GM19452 (cell line): ENCODE data around the gene ARAP3.
"Not testable (repeated sequence)": the region's sequence is repeated elsewhere in the genome, so short reads cannot be mapped to it uniquely, and the experiment has no call there.

Experiments
- ATAC-seq: cut with Tn5 transposase; IDR thresholded peaks from one replicate; pipeline ENCODE4 v1.9.1; 2021; ENCODE audit not compliant: unreplicated experiment

ARAP3 gene

GRCh38 chr5:141681695-141682641 is at the start of gene ARAP3:
Gene ARAP3 (minus strand): TSS chr5:141682230. CDS start chr5:141680486, 1,744 bp downstream.
- ATAC-seq, result no peak

GRCh38 chr5:141729387-141730006 is 47.5 kb upstream of the ARAP3 start:
- ATAC-seq, result no peak

- ATAC-seq, result no peak
Observed at GRCh38 chr5:141725891-141726290, 43.9 kb upstream of the ARAP3 start.

GRCh38 chr5:141725174-141725573 is 43.1 kb upstream of the ARAP3 start:
- not testable (repeated sequence) for ATAC-seq

GRCh38 chr5:141722266-141722665 is 40.2 kb upstream of the ARAP3 start:
- ATAC-seq, result no peak

- no peak for ATAC-seq
Observed at GRCh38 chr5:141717043-141717442, 35.0 kb upstream of the ARAP3 start.

- no peak for ATAC-seq
Observed at GRCh38 chr5:141716468-141716867, 34.4 kb upstream of the ARAP3 start.

- ATAC-seq, result no peak
Observed at GRCh38 chr5:141716009-141716408, 34.0 kb upstream of the ARAP3 start.

- ATAC-seq, result no peak
Observed at GRCh38 chr5:141715346-141715905, 33.4 kb upstream of the ARAP3 start.

GRCh38 chr5:141714542-141715310 is 32.7 kb upstream of the ARAP3 start:
- no peak for ATAC-seq

- no peak for ATAC-seq
Observed at GRCh38 chr5:141713616-141714309, 31.7 kb upstream of the ARAP3 start.

GRCh38 chr5:141711687-141712086 is 29.7 kb upstream of the ARAP3 start:
- no peak for ATAC-seq

GRCh38 chr5:141709699-141710267 is 27.8 kb upstream of the ARAP3 start:
- no peak for ATAC-seq

GRCh38 chr5:141708016-141708415 is 26.0 kb upstream of the ARAP3 start:
- ATAC-seq, result no peak

GRCh38 chr5:141707510-141707909 is 25.5 kb upstream of the ARAP3 start:
- no peak for ATAC-seq

GRCh38 chr5:141706121-141706520 is 24.1 kb upstream of the ARAP3 start:
- no peak for ATAC-seq

GRCh38 chr5:141705469-141705868 is 23.4 kb upstream of the ARAP3 start:
- ATAC-seq, result no peak

- ATAC-seq, result no peak
Observed at GRCh38 chr5:141704782-141705297, 22.8 kb upstream of the ARAP3 start.

GRCh38 chr5:141703133-141703561 is 21.1 kb upstream of the ARAP3 start:
- ATAC-seq, result no peak
